PC-9 (cell line): ENCODE results near the gene LRP1B. TPM values are rescaled to one million over a fixed set of nuclear protein-coding genes. Genes with fewer than 3 reads are reported as not detected.

ENCODE experiments used
- BruUV-seq: library from RNA; stranded (reverse); fragments of 400-500 nt; replicated peaks from 2 replicates; lab custom pipeline; 2021; lab: Mats Ljungman, UMichigan
- CTCF ChIA-PET: fragments of 300-600 bp; sonication (Branson Sonifier 250); formaldehyde crosslinking; loops from one replicate; lab custom pipeline; 2022; ENCODE audit warnings: antibody characterized with exemption; lab: Charles Lee
- POLR2A ChIA-PET: fragments of 300-600 bp; sonication (Branson Sonifier 250); formaldehyde crosslinking; loops from one replicate; lab custom pipeline; 2022; ENCODE audit warnings: antibody characterized with exemption; ENCODE audit not compliant: unreplicated experiment; lab: Charles Lee
- DNase-seq, 2 experiments: peaks; one replicate each; pipeline versions ENCODE4 v3.0.0 to v3.0.0-alpha.2; 2015 to 2022; ENCODE audit warnings: mixed read lengths in 1 of 2
- H2AFZ ChIP-seq: fragments of 200-600 bp; sonication (generic); 2 replicates; pipeline ENCODE4 v1.8.1; 2017; ENCODE audit warnings: antibody characterized with exemption
- H3F3A ChIP-seq: fragments of 200-600 bp; sonication (generic); 2 replicates; pipeline ENCODE4 v1.8.1; 2017; ENCODE audit warnings: antibody characterized with exemption, mild to moderate bottlenecking, low read depth; ENCODE audit not compliant: insufficient read depth
- H3K27ac ChIP-seq: fragments of 200-600 bp; sonication (generic); 2 replicates; pipeline ENCODE4 v1.6.1; 2016; ENCODE audit warnings: mixed run types
- H3K27me3 ChIP-seq: fragments of 200-600 bp; sonication (generic); 2 replicates; pipeline ENCODE4 v1.6.1; 2016; ENCODE audit warnings: low read depth, mixed run types; ENCODE audit not compliant: insufficient read depth
- H3K36me3 ChIP-seq: fragments of 200-600 bp; sonication (generic); 2 replicates; pipeline ENCODE4 v1.6.1; 2016; ENCODE audit warnings: low read depth, mixed run types
- H3K4me1 ChIP-seq: fragments of 200-600 bp; sonication (generic); replicated peaks from 2 replicates; pipeline ENCODE4 v1.6.1; 2016; ENCODE audit warnings: mixed run types; ENCODE audit not compliant: insufficient read depth
- H3K4me2 ChIP-seq: fragments of 200-600 bp; sonication (generic); 2 replicates; pipeline ENCODE4 v1.6.1; 2017; ENCODE audit warnings: mixed run types
- H3K4me3 ChIP-seq: fragments of 200-600 bp; sonication (generic); 2 replicates; pipeline ENCODE4 v1.6.1; 2016; ENCODE audit warnings: mixed run types
- H3K79me2 ChIP-seq: fragments of 200-600 bp; sonication (generic); 2 replicates; pipeline ENCODE4 v1.6.1; 2017; ENCODE audit warnings: low read depth, mixed run types
- H3K9me2 ChIP-seq: fragments of 200-600 bp; sonication (generic); 2 replicates; pipeline ENCODE4 v1.8.1; 2017; ENCODE audit warnings: mild to moderate bottlenecking; ENCODE audit not compliant: insufficient read depth
- H3K9me3 ChIP-seq: fragments of 200-600 bp; sonication (generic); 2 replicates; pipeline ENCODE4 v1.8.1; 2016; ENCODE audit warnings: low read depth; ENCODE audit not compliant: insufficient read depth
- H4K20me1 ChIP-seq: fragments of 200-600 bp; sonication (generic); 2 replicates; pipeline ENCODE4 v1.8.1; 2017; ENCODE audit not compliant: insufficient read depth
- EZH2 ChIP-seq: fragments of 200-600 bp; sonication (generic); IDR thresholded peaks from 2 replicates; pipeline ENCODE4 v1.8.0; 2017; ENCODE audit warnings: antibody characterized with exemption, low read depth
- intact Hi-C: fragments of 100-400 bp; cut with micrococcal nuclease; formaldehyde crosslinking; loops from one replicate; pipeline ENCODE4 v1.10.0; 2022; ENCODE audit not compliant: unreplicated experiment
- total RNA-seq: library from RNA; stranded (reverse); gene quantifications from 2 replicates; pipeline ENCODE4 v1.2.3, GENCODE V29; 2021
- TF ChIP-seq, protein P1 (sequence below): fragments of 200-600 bp; sonication (generic); conservative IDR thresholded peaks from 2 replicates; pipeline ENCODE4 v1.6.1; 2017; ENCODE audit warnings: mixed run types, antibody characterized with exemption, mild to moderate bottlenecking, moderate library complexity

Gene LRP1B
- total RNA-seq, 1 experiment from 2014 or later = 1.7 TPM

DNA sequence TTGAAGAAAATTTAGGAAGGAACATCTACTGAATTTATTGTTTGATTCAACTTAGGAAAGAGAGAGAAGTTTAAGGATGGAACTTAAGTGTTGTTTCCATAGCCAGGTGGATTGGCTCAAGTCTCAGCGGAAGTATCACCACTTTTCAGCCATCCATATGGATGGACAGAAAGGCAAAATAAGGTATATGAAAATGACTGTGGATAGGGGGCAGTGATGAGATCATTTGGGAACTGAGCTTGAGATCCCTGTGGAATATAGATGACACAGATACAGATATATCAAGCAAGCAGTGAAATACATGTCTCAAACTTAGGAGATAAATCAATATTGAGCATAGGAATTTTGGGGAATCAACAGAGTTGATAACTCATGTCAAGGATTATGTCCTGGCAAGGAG lies 1887.9 kb downstream of the LRP1B start:
- DNase-seq = no peak
- H3K9me3 ChIP-seq = no peaks in the 10 kb centered on the region
- H3K27ac ChIP-seq = no peak overlapping the region
- H3K36me3 ChIP-seq = no peaks in the 10 kb centered on the region
- H3K4me1 ChIP-seq = no peaks in the 10 kb centered on the region
- no TSS peak for BruUV-seq
- ChIA-PET CTCF (no interaction called here), POLR2A (interaction anchor here (0.5 kb wide), 1 partner anchor 29 kb away, joined by 3 read pairs; no protein-coding TSS in a partner anchor)
- TF ChIP-seq EZH2 = no peak
- TF ChIP-seq, protein P1, sequence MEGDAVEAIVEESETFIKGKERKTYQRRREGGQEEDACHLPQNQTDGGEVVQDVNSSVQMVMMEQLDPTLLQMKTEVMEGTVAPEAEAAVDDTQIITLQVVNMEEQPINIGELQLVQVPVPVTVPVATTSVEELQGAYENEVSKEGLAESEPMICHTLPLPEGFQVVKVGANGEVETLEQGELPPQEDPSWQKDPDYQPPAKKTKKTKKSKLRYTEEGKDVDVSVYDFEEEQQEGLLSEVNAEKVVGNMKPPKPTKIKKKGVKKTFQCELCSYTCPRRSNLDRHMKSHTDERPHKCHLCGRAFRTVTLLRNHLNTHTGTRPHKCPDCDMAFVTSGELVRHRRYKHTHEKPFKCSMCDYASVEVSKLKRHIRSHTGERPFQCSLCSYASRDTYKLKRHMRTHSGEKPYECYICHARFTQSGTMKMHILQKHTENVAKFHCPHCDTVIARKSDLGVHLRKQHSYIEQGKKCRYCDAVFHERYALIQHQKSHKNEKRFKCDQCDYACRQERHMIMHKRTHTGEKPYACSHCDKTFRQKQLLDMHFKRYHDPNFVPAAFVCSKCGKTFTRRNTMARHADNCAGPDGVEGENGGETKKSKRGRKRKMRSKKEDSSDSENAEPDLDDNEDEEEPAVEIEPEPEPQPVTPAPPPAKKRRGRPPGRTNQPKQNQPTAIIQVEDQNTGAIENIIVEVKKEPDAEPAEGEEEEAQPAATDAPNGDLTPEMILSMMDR = no peak
- no peaks in the 10 kb centered on the region for H4K20me1 ChIP-seq
- H3K4me2 ChIP-seq = no peak overlapping the region
- H3K4me3 ChIP-seq = no peak overlapping the region
- H3F3A ChIP-seq = no peaks in the 10 kb centered on the region
- no peak overlapping the region for H2AFZ ChIP-seq
- intact Hi-C loops = no loop called here
- H3K27me3 ChIP-seq = no peaks in the 10 kb centered on the region
- peaks cover 3% of the 10 kb centered on the region; the same call in 1 of the 2 replicates for H3K9me2 ChIP-seq
- no peaks in the 10 kb centered on the region for H3K79me2 ChIP-seq

DNA sequence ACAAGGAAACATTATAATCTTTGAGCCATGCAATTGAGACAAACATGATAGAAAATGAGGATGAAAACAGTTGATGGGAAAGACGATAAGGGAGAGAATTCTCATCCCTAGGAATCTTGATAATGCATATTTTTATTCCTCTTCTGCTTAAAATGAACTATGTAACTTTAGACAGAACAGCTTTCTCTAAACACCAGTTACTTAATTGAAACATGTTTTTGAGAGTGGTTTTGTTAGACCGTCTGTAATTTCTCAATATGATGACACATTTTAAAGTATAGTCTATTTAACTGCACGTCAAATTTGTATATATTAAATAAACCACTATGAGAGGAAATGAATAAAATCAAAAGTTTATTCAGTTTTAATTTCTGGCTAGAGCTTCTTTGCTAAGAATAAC lies 1896.7 kb downstream of the LRP1B start:
- H3K9me3 ChIP-seq = no peaks in the 10 kb centered on the region
- H3F3A ChIP-seq = no peaks in the 10 kb centered on the region
- H3K4me3 ChIP-seq = no peak overlapping the region
- no peak overlapping the region for H3K27ac ChIP-seq
- no peak overlapping the region for H3K4me2 ChIP-seq
- no TSS peak for BruUV-seq
- H4K20me1 ChIP-seq = no peaks in the 10 kb centered on the region
- no peaks in the 10 kb centered on the region for H3K27me3 ChIP-seq
- DNase-seq = no peak
- POLR2A ChIA-PET = no interaction called here
- no peaks in the 10 kb centered on the region for H3K9me2 ChIP-seq
- H3K79me2 ChIP-seq = no peaks in the 10 kb centered on the region
- intact Hi-C loops = no loop called here
- H3K4me1 ChIP-seq = no peaks in the 10 kb centered on the region
- TF ChIP-seq, protein P1 = no peak
- TF ChIP-seq EZH2 = no peak
- CTCF ChIA-PET = no interaction called here
- H3K36me3 ChIP-seq = no peaks in the 10 kb centered on the region
- H2AFZ ChIP-seq = no peak overlapping the region

DNA sequence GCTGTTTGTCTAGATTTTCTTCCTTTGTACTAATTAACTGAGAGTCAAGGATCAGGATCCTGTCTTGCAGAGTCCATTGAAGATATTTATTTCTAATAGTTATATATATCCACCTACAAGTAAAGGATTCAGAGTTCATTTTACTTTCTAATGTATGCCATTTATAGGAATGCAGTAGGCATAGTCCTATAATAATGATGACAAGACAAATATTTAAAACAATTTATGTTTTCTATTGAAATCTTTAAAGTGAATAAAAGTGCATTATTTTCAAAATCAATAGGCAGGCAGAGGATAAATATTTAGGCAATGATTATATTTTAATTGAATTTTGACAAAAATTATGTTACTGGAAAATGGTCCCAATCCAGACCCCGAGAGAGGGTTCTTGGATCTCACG lies 1919.9 kb downstream of the LRP1B start:
- Histone ChIP-seq H3K9me2 (no peaks in the 10 kb centered on the region), H3K4me1 (no peaks in the 10 kb centered on the region), H3K4me2 (no peak overlapping the region), H3K27ac (no peak overlapping the region), H2AFZ (no peak overlapping the region), H3K4me3 (no peak overlapping the region), H4K20me1 (no peaks in the 10 kb centered on the region), H3K36me3 (no peaks in the 10 kb centered on the region), H3K27me3 (no peaks in the 10 kb centered on the region), H3K9me3 (no peaks in the 10 kb centered on the region), H3F3A (no peaks in the 10 kb centered on the region), H3K79me2 (no peaks in the 10 kb centered on the region)
- no TSS peak for BruUV-seq
- ChIA-PET POLR2A (no interaction called here), CTCF (no interaction called here)
- DNase-seq = no peak
- TF ChIP-seq EZH2 = no peak
- TF ChIP-seq, protein P1 = no peak
- intact Hi-C loops = no loop called here
